Thoracic aorta (tissue), 2 donors: ENCODE measurements around the gene ITPR2. TPM values are rescaled to one million over a fixed set of nuclear protein-coding genes. Genes with fewer than 3 reads are reported as not detected.

Experiments
- ATAC-seq: fragments of 150-250 bp; one replicate; pipeline ENCODE4 v1.8.0; 2017; ENCODE audit warnings: low read depth; ENCODE audit not compliant: insufficient number of reproducible peaks, low FRiP score
- DNase-seq: peaks from one replicate; pipeline ENCODE4 v3.0.0-alpha.2; 2020; ENCODE audit warnings: low spot score
- H3K27ac ChIP-seq, 2 donors: fragments of 200-600 bp; sonication (generic); 1 replicate in 1 of 2; 2 replicates in 1 of 2; pipeline ENCODE4 v1.5.1; 2016; ENCODE audit warnings: mild to moderate bottlenecking in 2 of 2, moderate library complexity in 2 of 2
- H3K27me3 ChIP-seq: fragments of 200-600 bp; sonication (generic); replicated peaks from 2 replicates; pipeline ENCODE4 v1.6.0; 2016; ENCODE audit warnings: mild to moderate bottlenecking; ENCODE audit not compliant: insufficient read depth
- H3K36me3 ChIP-seq: fragments of 200-600 bp; sonication (generic); one replicate; pipeline ENCODE4 v1.5.1; 2016
- H3K4me1 ChIP-seq, 2 donors: fragments of 200-600 bp; sonication (generic); 1 replicate in 1 of 2; 2 replicates in 1 of 2; pipeline versions ENCODE4 v1.5.1 to v1.6.0; 2016; ENCODE audit warnings: low read depth in 2 of 2, mild to moderate bottlenecking in 1 of 2; ENCODE audit not compliant: control insufficient read depth in 1 of 2
- H3K4me3 ChIP-seq: fragments of 200-600 bp; sonication (generic); 2 replicates; pipeline ENCODE4 v1.5.1; 2016; ENCODE audit warnings: mild to moderate bottlenecking
- H3K9me3 ChIP-seq: fragments of 200-600 bp; sonication (generic); 2 replicates; pipeline ENCODE4 v1.5.1; 2016
- CTCF ChIP-seq: fragments of 200-600 bp; sonication (generic); IDR thresholded peaks from one replicate; pipeline ENCODE4 v1.5.1; 2019; ENCODE audit warnings: antibody characterized with exemption
- total RNA-seq, 2 donors: library from RNA; depleted of rRNA; stranded (reverse); fragments of >200 nt; gene quantifications; one replicate each; pipeline versions ENCODE4 v1.1.0 to v1.2.3, GENCODE V29; 2016

Gene ITPR2
- total RNA-seq, 2 donors from 2014 or later = 28.3 to 86.3 TPM

GRCh38 chr12:26580619-26581018 is 252.4 kb downstream of the ITPR2 start:
- DNase-seq = no peak
- Histone ChIP-seq H3K27ac (no peak overlapping the region), H3K36me3 (peaks cover 8% of the 10 kb centered on the region), H3K4me1 (no peaks in the 10 kb centered on the region), H3K9me3 (no peaks in the 10 kb centered on the region), H3K27me3 (no peaks in the 10 kb centered on the region), H3K4me3 (no peak overlapping the region)
- no peak for TF ChIP-seq CTCF
- no peak for ATAC-seq

DNA sequence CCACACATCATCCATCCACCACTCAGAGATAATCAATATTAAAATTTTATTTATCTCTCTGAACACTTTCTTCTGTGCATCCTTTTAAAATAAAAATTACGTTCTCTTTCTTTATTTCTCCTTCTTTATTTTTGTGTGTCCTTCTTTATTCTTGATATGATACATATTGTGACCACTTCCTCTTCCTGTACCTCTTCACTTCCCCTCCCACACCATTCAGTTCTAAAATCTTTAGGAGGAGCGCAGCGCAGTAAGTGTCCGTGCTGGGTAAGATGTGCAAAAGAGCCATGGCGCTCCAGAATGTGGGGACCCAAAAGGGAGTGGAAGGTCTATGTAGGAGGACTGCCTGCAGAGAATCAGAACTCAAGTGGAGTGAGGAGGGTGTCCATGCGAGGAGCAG is 256.7 kb downstream of the ITPR2 start:
- DNase-seq = no peak
- peaks cover 8% of the 10 kb centered on the region for H3K36me3 ChIP-seq
- no peak overlapping the region for H3K4me3 ChIP-seq
- no peak for TF ChIP-seq CTCF
- no peaks in the 10 kb centered on the region for H3K9me3 ChIP-seq
- no peak overlapping the region for H3K27ac ChIP-seq
- H3K27me3 ChIP-seq = no peaks in the 10 kb centered on the region
- no peak for ATAC-seq
- no peaks in the 10 kb centered on the region for H3K4me1 ChIP-seq

DNA sequence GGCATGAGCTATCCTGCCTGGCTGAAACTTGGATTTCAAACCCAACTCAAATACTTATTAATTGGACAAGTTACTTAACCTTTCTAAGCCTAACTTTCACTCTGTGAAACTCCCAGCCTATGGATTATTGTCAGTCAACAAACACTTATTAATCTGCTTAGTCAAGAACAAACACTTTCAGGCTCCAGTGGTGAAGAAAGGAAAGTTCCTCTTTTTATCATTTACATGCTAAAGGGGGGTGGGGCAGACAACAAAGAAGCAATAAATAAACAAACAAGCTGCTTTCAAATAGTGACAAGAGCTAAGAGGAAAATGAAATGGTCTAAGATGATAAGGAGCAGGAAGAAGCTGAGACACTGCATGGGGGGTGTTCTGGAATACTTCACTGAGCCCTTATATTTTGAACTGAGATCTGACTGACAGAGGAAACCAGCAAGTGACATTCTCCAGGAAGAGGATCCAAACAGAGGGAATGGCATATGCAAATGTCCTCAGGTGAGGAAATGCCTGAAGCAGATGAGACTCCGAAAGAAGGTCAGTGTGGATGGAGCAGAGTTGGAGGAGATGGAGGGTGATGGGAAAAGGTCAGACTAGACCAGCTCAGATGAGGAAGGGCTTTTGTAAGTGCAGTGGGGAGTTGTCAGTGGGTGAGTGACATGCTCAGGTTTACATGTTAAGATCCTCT is 259.6 kb downstream of the ITPR2 start:
- TF ChIP-seq CTCF = no peak
- Histone ChIP-seq H3K36me3 (peaks cover 8% of the 10 kb centered on the region), H3K4me3 (no peak overlapping the region), H3K27me3 (no peaks in the 10 kb centered on the region), H3K4me1 (no peaks in the 10 kb centered on the region), H3K27ac (no peak overlapping the region), H3K9me3 (no peaks in the 10 kb centered on the region)
- no peak for DNase-seq
- no peak for ATAC-seq

DNA sequence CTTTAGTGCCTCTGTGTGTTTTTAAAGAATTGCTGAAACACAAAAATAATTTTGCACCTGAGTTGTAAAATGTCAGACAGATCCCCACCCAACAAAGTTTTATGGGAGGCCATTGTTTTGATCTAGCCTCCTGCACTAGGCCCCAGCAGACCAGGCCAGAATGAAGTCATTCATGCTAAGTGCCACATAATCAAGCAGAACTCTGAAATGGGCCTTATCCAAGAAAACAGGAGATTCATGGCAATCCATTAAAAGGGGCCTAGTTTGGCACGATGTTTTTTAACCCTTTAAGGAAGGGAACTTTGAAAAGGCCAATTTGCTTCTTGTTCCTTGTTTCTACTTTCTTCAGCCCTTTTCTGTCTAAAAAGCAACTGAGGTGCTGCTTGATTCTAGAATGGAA is 260.9 kb downstream of the ITPR2 start:
- no peak for DNase-seq
- no peak for TF ChIP-seq CTCF
- Histone ChIP-seq H3K27me3 (no peaks in the 10 kb centered on the region), H3K36me3 (peaks cover 8% of the 10 kb centered on the region), H3K4me1 (no peaks in the 10 kb centered on the region), H3K9me3 (no peaks in the 10 kb centered on the region), H3K4me3 (no peak overlapping the region), H3K27ac (no peak overlapping the region)
- ATAC-seq = no peak

GRCh38 chr12:26571560-26571959 is 261.4 kb downstream of the ITPR2 start:
- no peak for TF ChIP-seq CTCF
- H3K4me3 ChIP-seq = no peak overlapping the region
- H3K9me3 ChIP-seq = no peaks in the 10 kb centered on the region
- H3K27ac ChIP-seq = no peak overlapping the region
- H3K27me3 ChIP-seq = no peaks in the 10 kb centered on the region
- H3K4me1 ChIP-seq = no peaks in the 10 kb centered on the region
- no peak for ATAC-seq
- H3K36me3 ChIP-seq = peaks cover 2% of the 10 kb centered on the region
- DNase-seq = no peak
